ENCODE measurements around the gene MARK2. TPM values are rescaled to one million over a fixed set of nuclear protein-coding genes. Genes with fewer than 3 reads are reported as not detected.

Gene MARK2
- total RNA-seq, 1 experiment from 2014 or later: 22.1 TPM

- Histone ChIP-seq H4K20me1 (ENCODE audit: insufficient read depth, low read depth, low read length) (0 out of 2 replicates have a peak, but pooled peaks cover 5% of the 10 kb centered on the region), H3K4me1 (ENCODE audit: low read length) (peaks cover 24% of the 10 kb centered on the region), H3K27ac (ENCODE audit: low read length) (no peak overlapping the region), H3K9me3 (ENCODE audit: low read length) (no peaks in the 10 kb centered on the region), H3K9ac (ENCODE audit: low read length) (no peak overlapping the region), H3K36me3 (ENCODE audit: insufficient read depth, low read length) (peaks cover 11% of the 10 kb centered on the region), H3K9me2 (replicated peaks; ENCODE audit: insufficient read depth, low read length) (no peaks in the 10 kb centered on the region), H3K79me2 (ENCODE audit: low read length) (peaks cover 75% of the 10 kb centered on the region), H3K27me3 (ENCODE audit: low read length) (no peaks in the 10 kb centered on the region), H3K4me3 (ENCODE audit: low read length) (no peak overlapping the region), H3K4me2 (ENCODE audit: low read depth, low read length, poor library complexity, severe bottlenecking) (no peak overlapping the region), H2AFZ (ENCODE audit: low read length) (no peak overlapping the region)
- no peak for DNase-seq
Measured at GRCh38 chr11:63942803-63943202, 103.9 kb downstream of the MARK2 start.

GRCh38 chr11:63944987-63945386 is 106.1 kb downstream of the MARK2 start:
- H3K9me2 ChIP-seq (replicated peaks; ENCODE audit: insufficient read depth, low read length): no peaks in the 10 kb centered on the region
- H3K36me3 ChIP-seq (ENCODE audit: insufficient read depth, low read length): peaks cover 11% of the 10 kb centered on the region
- H3K27me3 ChIP-seq (ENCODE audit: low read length): no peaks in the 10 kb centered on the region
- H2AFZ ChIP-seq (ENCODE audit: low read length): no peak overlapping the region
- 0 out of 2 replicates have a peak, but pooled peaks cover 5% of the 10 kb centered on the region for H4K20me1 ChIP-seq (ENCODE audit: insufficient read depth, low read depth, low read length)
- no peak overlapping the region for H3K27ac ChIP-seq (ENCODE audit: low read length)
- H3K4me3 ChIP-seq (ENCODE audit: low read length): no peak overlapping the region
- DNase-seq: no peak
- H3K4me1 ChIP-seq (ENCODE audit: low read length): peaks cover 14% of the 10 kb centered on the region
- peaks cover 64% of the 10 kb centered on the region for H3K79me2 ChIP-seq (ENCODE audit: low read length)
- H3K9me3 ChIP-seq (ENCODE audit: low read length): no peaks in the 10 kb centered on the region
- H3K4me2 ChIP-seq (ENCODE audit: low read depth, low read length, poor library complexity, severe bottlenecking): no peak overlapping the region
- H3K9ac ChIP-seq (ENCODE audit: low read length): no peak overlapping the region

GRCh38 chr11:63945477-63946163 is 106.7 kb downstream of the MARK2 start:
- Histone ChIP-seq H4K20me1 (ENCODE audit: insufficient read depth, low read depth, low read length) (0 out of 2 replicates have a peak, but pooled peaks cover 5% of the 10 kb centered on the region), H3K9me3 (ENCODE audit: low read length) (no peaks in the 10 kb centered on the region), H3K36me3 (ENCODE audit: insufficient read depth, low read length) (peaks cover 11% of the 10 kb centered on the region), H2AFZ (ENCODE audit: low read length) (no peak overlapping the region), H3K4me1 (ENCODE audit: low read length) (peaks cover 8% of the 10 kb centered on the region), H3K9me2 (replicated peaks; ENCODE audit: insufficient read depth, low read length) (no peaks in the 10 kb centered on the region), H3K79me2 (ENCODE audit: low read length) (peaks cover 57% of the 10 kb centered on the region), H3K27ac (ENCODE audit: low read length) (no peak overlapping the region), H3K9ac (ENCODE audit: low read length) (no peak overlapping the region), H3K4me3 (ENCODE audit: low read length) (no peak overlapping the region), H3K4me2 (ENCODE audit: low read depth, low read length, poor library complexity, severe bottlenecking) (no peak overlapping the region), H3K27me3 (ENCODE audit: low read length) (no peaks in the 10 kb centered on the region)
- peak; percentile 73 for DNase-seq

- Histone ChIP-seq H3K9me2 (replicated peaks; ENCODE audit: insufficient read depth, low read length) (no peaks in the 10 kb centered on the region), H3K27me3 (ENCODE audit: low read length) (no peaks in the 10 kb centered on the region), H3K79me2 (ENCODE audit: low read length) (no peaks in the 10 kb centered on the region), H3K27ac (ENCODE audit: low read length) (no peak overlapping the region), H3K9me3 (ENCODE audit: low read length) (no peaks in the 10 kb centered on the region), H4K20me1 (ENCODE audit: insufficient read depth, low read depth, low read length) (no peaks in the 10 kb centered on the region), H3K4me3 (ENCODE audit: low read length) (no peak overlapping the region), H3K4me1 (ENCODE audit: low read length) (no peaks in the 10 kb centered on the region), H3K36me3 (ENCODE audit: insufficient read depth, low read length) (peaks cover 10% of the 10 kb centered on the region), H3K9ac (ENCODE audit: low read length) (no peak overlapping the region), H3K4me2 (ENCODE audit: low read depth, low read length, poor library complexity, severe bottlenecking) (no peak overlapping the region), H2AFZ (ENCODE audit: low read length) (no peak overlapping the region)
- DNase-seq: no peak
Measured at GRCh38 chr11:63951779-63952536, 113.0 kb downstream of the MARK2 start.

GRCh38 chr11:63952570-63952969 is 113.7 kb downstream of the MARK2 start:
- no peak overlapping the region for H3K9ac ChIP-seq (ENCODE audit: low read length)
- DNase-seq: no peak
- no peaks in the 10 kb centered on the region for H3K27me3 ChIP-seq (ENCODE audit: low read length)
- H2AFZ ChIP-seq (ENCODE audit: low read length): no peak overlapping the region
- no peaks in the 10 kb centered on the region for H4K20me1 ChIP-seq (ENCODE audit: insufficient read depth, low read depth, low read length)
- H3K9me2 ChIP-seq (replicated peaks; ENCODE audit: insufficient read depth, low read length): no peaks in the 10 kb centered on the region
- no peak overlapping the region for H3K4me3 ChIP-seq (ENCODE audit: low read length)
- H3K36me3 ChIP-seq (ENCODE audit: insufficient read depth, low read length): peaks cover 9% of the 10 kb centered on the region; the same call in 1 of the 2 replicates
- no peak overlapping the region for H3K27ac ChIP-seq (ENCODE audit: low read length)
- H3K4me1 ChIP-seq (ENCODE audit: low read length): no peaks in the 10 kb centered on the region
- no peak overlapping the region for H3K4me2 ChIP-seq (ENCODE audit: low read depth, low read length, poor library complexity, severe bottlenecking)
- H3K9me3 ChIP-seq (ENCODE audit: low read length): no peaks in the 10 kb centered on the region
- H3K79me2 ChIP-seq (ENCODE audit: low read length): no peaks in the 10 kb centered on the region

GRCh38 chr11:63958008-63958407 is 119.1 kb downstream of the MARK2 start:
- DNase-seq: no peak
- Histone ChIP-seq H3K27me3 (ENCODE audit: low read length) (no peaks in the 10 kb centered on the region), H3K4me3 (ENCODE audit: low read length) (no peak overlapping the region), H3K9me2 (replicated peaks; ENCODE audit: insufficient read depth, low read length) (no peaks in the 10 kb centered on the region), H3K9ac (ENCODE audit: low read length) (no peak overlapping the region), H3K27ac (ENCODE audit: low read length) (no peak overlapping the region), H3K4me2 (ENCODE audit: low read depth, low read length, poor library complexity, severe bottlenecking) (no peak overlapping the region), H3K36me3 (ENCODE audit: insufficient read depth, low read length) (no peaks in the 10 kb centered on the region), H3K79me2 (ENCODE audit: low read length) (no peaks in the 10 kb centered on the region), H2AFZ (ENCODE audit: low read length) (no peak overlapping the region), H3K4me1 (ENCODE audit: low read length) (no peaks in the 10 kb centered on the region), H4K20me1 (ENCODE audit: insufficient read depth, low read depth, low read length) (peaks cover 9% of the 10 kb centered on the region; the same call in 1 of the 2 replicates), H3K9me3 (ENCODE audit: low read length) (no peaks in the 10 kb centered on the region)

Small RNA genes within 50 kb of the gene (small RNA-seq; reads per million reads assigned to genes)
- gene AP006289.1 (not detected), gene RN7SL596P (not detected), gene RNU6-1306P (not detected)

Other genes with a start within 250 kb of the MARK2 start
- 0.48 TPM in 1 of 2 replicates, not detected in the other for gene PLAAT3, start 224.7 kb upstream of the MARK2 start, total RNA-seq (2014; rRNA removed; shearing (Covaris generic); ENCODE audit: low replicate concordance)
- gene ATL3, start 167.7 kb upstream of the MARK2 start, total RNA-seq (2014; rRNA removed; shearing (Covaris generic); ENCODE audit: low replicate concordance): 29.5 and 35.9 TPM in 2 replicates
- gene RTN3, start 157.6 kb upstream of the MARK2 start, total RNA-seq (2014; rRNA removed; shearing (Covaris generic); ENCODE audit: low replicate concordance): 89.1 and 118 TPM in 2 replicates
- 8.8 and 21.6 TPM in 2 replicates for gene ZFTA, start 70.3 kb upstream of the MARK2 start, total RNA-seq (2014; rRNA removed; shearing (Covaris generic); ENCODE audit: low replicate concordance)
- 40.3 and 88.1 TPM in 2 replicates for gene SPINDOC, start 25.7 kb upstream of the MARK2 start, total RNA-seq (2014; rRNA removed; shearing (Covaris generic); ENCODE audit: low replicate concordance)
- gene RCOR2, start 78.1 kb downstream of the MARK2 start, total RNA-seq (2014; rRNA removed; shearing (Covaris generic); ENCODE audit: low replicate concordance): 2.1 and 2.4 TPM in 2 replicates
- 19.0 and 19.2 TPM in 2 replicates for gene NAA40, start 99.9 kb downstream of the MARK2 start, total RNA-seq (2014; rRNA removed; shearing (Covaris generic); ENCODE audit: low replicate concordance)
- 574 and 779 TPM in 2 replicates for gene COX8A, start 135.5 kb downstream of the MARK2 start, total RNA-seq (2014; rRNA removed; shearing (Covaris generic); ENCODE audit: low replicate concordance)
- gene OTUB1, start 147.3 kb downstream of the MARK2 start, total RNA-seq (2014; rRNA removed; shearing (Covaris generic); ENCODE audit: low replicate concordance): 41.6 and 61.7 TPM in 2 replicates
- not detected in 2 replicates for gene FLRT1, start 196.8 kb downstream of the MARK2 start, total RNA-seq (2014; rRNA removed; shearing (Covaris generic); ENCODE audit: low replicate concordance)